UCSD-AML1 (cell line): ENCODE data around the gene KRT15.

ENCODE experiments used
- DNase-seq: peaks from one replicate; lab custom pipeline; 2025; ENCODE audit not compliant: unreplicated experiment; lab: John Stamatoyannopoulos, UW

Gene KRT15

DNA sequence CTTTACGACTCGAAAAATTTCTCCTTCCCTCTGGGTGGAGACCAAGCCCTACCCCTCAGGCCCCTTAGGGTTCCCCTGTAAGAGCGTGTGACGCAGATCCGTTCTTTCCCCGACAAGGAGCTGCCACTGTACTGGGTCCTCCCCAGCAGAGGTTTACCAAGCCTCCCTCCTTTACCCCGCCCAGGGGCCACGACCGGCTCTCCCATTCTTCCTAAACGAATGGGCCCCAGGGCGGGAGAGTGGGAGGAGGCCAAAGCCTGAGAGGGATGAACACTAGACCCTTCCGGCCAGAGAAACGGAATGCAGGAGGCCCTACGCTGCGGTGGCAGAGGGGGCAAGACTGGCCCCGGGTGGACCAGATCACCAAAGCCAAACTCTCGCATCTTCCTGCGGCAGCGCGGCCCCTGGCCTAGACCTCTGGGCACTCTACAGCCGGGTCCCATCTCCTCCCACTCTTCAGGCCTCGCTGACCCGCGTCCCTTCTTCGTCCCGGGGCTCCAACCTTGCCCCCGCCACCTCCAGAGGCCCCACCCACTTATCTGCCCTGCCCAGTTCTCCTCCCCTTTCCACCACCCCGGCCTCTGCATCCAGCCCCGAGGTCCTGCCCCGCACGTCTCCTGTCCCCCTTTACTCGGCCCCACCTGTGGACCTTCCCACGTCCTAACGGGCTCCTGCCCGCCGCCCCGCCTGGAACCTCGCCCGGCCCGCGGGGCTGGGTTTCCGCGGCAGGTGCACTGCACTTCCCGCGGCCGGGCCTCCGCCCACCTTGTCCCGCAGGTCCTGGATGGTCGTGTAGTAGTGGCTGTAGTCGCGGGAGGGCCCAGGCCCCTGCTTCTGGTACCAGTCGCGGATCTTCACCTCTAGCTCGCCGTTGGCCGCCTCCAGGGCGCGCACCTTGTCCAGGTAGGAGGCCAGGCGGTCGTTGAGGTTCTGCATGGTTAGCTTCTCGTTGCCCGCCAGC lies 8.7 kb upstream of the KRT15 start:
- DNase-seq, result no peak

DNA sequence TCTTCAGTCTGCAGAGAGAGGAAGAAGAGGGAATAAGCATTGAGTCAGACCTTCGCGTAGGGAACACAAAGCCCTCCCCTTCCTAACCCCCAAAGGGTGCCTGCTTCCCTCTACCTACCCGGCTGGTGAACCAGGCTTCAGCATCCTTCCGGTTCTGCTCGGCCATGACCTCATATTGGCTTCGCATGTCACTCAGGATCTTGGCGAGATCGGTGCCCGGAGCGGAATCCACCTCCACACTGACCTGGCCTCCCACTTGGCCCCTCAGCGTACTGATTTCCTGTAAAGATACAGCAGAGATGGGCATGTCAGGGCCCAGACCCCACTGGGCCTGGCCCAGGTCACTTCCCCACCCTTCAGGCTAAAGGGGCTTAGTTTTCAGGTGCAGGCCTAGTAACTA lies 5.6 kb upstream of the KRT15 start:
- DNase-seq, result no peak

DNA sequence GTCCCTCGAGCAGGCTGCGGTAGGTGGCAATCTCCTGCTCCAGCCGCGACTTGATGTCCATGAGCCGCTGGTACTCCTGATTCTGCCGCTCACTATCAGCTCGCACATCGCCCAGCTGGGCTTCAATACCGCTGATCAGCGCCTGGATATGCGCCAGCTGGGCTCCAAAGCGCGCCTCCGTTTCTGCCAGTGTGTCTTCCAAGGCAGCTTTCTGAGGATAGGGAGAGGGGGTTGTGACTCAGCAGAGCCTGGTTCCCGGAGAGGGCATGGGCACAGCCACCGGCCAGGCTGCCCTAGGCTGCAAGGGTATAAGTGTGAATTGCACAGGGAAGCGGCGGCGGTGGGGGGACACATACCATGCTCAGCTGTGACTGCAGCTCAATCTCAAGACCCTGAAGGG lies 5.1 kb upstream of the KRT15 start:
- no peak for DNase-seq

DNA sequence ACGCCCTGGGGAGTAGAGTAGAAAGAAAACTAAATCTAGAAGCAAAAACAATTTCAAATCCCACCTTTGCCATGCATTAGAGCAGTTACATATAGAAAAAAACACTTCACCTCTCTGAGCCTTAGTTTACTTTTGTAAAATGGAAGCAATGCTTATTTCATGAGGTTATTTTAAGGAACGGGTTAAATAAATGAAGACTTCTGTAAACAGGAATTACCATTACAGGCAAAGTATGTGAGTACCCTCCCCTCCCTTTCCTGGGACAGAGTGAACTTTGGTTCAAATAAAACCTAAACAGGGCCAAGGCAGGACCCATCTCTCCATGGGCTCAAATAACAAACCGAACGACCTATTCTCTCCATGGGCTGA lies 4.5 kb upstream of the KRT15 start:
- no peak for DNase-seq

DNA sequence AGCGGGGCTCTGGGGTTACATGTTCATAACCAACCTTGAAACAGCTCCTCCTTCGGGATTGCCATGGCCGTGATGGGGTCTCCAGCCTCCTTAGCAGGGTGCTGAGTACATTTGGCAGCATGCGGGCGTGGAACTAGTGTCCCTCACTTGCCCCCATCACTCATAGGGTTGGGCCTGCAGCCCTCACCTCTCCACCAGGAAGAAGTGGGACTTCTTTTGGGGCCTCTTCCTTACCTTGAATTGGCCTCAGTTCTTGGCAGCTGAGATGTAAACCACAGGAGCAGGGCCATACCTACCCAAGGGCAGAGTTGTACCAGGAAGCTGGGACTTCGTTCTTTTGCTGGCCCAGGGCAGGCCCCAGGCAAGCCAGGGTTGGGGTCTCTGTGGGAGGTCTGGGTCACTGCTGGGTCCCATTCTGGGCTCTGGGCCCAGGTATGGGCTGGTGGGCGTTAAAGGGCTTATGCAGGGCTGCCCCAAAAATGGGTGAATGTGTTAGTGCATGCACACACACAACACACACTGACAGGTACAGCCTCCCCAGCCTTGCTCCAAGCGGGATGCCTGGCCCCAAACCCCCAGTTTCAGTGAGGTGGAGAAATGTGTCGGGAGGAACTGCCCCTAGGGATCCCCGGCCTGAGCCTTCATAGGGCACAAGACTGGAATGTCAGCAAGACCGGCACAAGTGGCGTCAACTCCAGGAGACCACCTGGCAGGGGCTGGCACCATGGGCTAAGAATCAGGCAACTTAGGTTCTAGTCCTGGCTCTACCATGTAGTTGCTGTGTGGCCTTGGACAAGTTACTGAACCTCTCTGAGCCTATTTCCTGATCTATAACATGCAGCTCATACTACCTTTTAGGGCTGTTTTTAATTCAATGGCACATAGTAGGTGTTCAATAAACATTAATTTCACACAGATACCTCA lies 3.9 kb upstream of the KRT15 start:
- DNase-seq, result no peak

DNA sequence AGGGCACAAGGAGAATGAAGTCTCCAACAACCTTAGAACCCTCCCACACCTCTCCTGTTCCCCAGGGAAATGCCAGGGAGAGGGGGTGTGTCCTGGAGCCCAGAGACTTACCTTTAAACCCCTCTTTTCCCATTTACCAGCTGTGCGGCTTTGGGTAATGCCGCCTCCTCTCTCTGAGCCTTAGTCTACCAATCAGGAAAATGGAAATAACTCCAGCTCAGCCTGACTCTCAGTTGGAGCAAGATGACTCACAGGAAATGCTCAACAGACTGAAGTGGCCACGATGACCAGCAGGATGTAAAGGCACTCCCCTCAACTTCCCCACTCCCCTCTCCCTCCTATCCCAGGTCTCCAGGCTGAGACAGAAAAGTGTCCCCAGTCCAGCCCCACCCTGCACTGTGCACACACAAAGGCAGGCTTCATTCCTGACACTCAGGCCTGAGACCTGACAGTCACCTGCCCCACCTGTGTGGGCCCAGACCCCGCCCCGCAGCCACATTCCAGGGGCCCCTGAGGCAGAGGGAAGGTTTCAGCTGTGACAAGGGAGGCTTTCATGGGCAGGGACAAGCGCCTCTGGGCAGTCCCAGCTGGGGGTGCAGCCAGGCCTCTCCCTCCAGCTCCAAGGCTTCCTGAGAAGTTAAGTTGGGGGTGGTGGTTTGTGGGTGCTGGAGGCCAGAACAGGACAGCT lies 3.0 kb upstream of the KRT15 start:
- no peak for DNase-seq

DNA sequence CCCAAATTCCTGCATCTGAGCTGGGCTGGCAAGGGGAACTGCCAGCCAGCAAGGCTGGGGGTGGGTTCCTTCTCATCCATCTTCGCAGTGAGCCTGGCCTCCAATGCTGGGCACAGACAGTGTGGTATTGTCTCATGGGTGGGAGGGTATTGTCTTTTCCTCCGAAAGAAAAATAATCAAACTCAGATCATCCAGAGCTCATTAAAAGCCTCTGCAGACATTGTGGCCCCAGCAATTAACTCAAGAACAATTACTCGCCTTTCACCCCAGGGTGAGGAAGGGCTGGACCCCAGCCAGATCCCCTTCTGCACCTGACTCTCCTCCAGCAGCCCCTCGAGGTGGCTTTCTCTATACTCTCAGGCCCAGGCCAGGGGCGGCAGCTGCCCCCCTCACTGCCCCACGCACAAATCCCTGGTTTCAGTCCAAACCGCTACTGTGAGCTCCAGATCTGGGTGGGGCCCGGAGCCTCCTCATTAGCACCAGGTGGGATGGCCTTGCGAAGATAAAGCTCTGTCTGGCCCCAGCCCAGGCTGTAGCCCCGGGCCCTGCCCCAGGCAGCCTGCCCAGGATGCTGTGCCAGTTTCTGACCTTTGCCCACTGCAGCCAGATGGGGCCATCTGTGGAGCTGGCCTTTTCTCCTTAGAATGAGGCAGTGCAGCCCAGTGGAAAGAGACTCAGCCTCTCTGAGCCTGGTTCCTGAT lies 2.3 kb upstream of the KRT15 start:
- DNase-seq, result no peak

DNA sequence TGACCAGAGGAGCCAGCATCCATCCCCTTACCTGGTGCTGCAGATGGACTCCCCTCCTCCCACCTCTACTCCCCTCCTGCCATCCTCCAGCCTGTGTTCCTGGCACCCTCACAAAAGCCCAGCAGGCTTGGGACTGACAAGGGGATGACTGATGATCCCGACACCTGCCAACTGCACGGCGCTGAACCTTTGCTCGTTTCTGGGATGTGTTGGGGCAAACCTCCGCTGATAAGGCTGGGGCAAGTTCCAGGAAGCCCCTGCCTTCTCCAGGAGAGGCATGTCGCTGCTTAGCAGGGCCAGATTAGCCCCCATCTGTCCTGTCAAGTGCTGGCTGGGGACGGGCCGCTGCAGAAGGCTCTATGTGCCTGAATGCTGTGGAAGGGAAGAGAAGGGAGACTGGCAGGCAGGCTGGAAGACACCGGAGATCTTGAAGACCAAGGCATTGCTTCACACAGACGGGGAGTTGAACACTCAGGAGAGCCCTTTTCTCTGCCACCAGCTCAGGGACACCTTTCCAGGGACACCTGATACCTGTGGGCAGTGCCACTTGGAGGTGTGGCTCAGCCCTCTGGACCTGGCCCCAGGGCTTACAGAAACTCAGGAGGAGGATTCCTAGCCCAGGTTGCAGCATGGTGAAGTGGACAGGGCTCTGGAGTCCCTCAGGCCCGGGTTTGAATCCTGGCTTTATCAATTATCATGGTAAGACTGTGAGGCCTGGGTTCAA lies 973 bp upstream of the KRT15 start:
- DNase-seq, result no peak

DNA sequence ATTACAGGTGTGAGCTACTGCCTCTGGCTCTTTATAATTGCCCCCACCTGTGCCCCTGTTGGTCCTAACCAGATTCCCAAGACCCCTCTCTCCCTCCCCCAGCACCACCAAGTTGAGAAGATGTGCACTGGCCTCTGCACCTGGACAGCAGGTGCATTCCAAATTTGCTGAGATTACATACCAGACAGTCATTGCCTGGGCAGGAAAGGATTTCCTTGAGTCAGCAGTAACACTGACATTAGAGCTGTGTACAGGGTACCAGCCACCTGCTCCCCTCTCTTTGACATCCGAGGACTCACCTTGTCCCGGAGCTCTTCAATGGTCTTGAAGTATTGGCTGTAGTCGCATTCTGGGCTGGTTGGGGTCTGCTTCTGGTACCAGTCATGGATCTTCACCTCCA lies 659 bp downstream of the KRT15 start:
- no peak for DNase-seq

DNA sequence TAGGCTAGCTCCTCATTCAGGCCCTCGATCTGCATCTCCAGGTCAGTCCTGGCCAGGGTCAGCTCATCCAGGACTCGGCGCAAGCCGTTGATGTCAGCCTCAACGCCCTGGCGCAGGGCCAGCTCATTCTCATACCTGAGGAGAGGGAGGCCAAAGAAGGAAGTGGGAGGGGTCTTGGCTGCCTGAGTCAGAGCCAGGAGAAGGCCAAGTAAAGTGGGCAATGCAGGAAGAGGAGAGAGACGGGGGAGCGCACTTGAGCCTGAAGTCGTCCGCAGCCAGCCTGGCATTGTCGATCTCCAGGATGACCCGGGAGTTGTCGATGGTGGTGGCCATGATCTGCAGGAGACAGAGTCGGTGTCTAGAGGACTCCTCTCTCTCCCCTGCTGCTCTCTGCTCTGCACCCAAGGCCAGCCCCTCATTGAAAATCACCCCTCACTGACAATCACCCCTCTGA lies 1.8 kb downstream of the KRT15 start:
- DNase-seq, result no peak

DNA sequence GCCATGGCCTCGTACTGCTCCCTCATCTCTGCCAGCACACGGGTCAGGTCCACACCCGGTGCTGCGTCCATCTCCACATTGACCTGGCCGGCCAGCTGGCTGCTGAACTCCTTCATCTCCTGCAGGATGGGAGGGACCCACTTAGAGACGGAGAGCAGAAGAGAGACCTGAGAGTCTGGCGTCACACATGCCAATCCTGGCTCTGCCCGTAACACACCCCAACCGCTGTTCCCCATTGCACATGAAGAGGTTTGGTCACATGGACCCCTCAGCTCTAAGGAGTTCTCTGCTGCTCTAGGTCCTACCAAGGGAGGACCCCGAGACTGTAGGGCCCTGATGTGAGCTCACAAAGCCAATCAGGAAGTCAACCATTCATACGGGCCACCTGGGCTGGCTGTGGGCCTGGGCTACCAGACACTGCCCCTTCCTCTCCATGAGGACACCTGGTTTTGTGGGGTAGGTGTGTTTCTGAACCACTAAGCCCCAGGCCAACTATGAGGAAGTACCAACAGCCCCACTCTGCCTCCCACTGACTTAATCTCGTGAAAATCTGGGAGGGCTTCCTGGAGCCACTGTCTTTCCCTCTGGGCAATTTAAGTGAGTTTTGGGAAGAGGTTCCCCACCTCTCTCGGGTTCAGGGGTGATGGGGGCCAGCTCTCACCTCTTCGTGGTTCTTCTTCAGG lies 2.4 kb downstream of the KRT15 start:
- DNase-seq, result no peak

DNA sequence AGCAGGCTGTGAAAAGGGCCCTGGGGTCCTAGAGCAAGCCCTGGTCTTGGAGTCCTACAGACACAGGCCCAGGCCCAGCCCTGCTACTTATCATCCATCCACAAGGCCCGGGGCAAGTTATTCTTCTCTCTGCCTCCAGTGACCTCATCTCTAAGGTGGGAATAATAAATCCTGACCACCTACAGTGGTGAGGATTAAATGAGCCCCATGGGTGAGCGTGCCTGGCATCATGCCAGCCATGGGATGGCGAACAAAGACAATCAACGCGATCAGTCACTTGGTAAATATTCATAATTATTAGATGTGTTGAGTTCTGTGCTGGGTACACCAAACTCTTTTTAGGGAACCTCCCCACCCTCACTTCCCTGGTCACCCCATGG lies 5.5 kb downstream of the KRT15 start:
- no peak for DNase-seq

DNA sequence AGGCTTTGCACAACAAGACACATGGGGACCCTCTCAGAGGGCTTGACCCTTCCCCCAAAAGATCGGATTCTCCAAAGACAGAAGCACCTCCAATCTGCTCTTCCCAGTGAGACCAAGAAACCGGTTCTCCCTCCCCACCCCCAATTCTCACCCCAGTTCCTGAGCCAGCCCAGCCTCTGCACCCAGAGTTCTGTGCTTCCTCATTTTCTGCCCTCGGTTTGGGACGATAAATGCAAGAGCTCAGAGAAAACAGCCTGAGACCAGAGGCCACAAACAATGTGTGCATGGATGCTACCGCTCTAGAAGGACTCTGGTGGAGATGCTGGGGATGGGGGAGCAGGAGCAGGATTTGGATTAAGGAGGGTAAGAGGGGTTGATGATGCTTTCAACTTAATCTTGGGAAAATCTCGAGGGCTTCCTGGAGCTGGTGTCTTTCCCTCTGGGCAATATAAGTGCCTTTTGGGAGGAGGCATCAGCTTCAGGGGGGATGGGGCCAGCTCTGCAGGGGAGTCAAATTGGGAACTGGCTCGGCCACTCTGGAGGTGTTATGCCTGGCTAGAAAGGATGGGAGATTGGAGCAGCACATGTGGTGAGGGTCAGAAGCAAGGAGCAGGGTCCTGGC lies 6.0 kb downstream of the KRT15 start:
- DNase-seq, result no peak

DNA sequence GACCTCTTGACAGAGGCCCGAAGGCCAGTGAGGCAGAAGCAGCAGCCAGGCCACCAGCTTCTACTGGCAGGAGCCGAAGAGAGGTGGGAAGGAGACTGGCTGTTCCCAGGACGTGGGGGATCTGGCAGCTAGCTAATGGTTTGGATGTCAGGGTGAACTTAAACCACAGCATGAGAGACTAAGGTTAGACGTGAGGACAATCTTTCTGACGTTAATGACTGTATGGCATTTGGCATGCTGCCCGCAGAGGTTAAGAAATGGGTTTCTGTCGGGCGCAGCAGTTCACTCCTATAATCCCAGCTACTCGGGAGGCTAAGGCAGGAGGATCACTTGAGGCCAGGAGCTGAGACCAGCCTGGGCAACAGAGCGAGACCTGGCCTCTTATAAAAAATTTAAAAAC lies 7.0 kb downstream of the KRT15 start:
- DNase-seq, result no peak

DNA sequence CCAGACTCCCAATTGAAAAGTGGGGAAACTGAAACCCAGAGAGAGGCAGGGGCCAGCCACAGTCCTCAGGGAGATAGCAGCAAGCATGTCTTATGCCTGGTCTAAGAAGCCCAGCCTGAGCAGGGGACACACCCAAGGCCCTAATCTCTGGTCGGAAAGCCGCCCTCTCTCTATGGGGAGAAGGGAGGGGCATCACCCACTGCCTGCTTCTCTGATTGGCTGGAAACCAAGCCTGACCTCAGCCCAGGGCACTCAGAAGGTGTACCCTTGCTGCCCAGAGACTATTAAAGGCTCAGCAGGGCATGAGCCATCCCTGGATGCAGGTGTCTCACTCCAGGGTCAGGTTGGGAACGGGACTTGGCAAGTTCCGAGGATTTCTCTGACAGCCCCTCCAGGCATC lies 7.6 kb downstream of the KRT15 start:
- DNase-seq, result no peak

DNA sequence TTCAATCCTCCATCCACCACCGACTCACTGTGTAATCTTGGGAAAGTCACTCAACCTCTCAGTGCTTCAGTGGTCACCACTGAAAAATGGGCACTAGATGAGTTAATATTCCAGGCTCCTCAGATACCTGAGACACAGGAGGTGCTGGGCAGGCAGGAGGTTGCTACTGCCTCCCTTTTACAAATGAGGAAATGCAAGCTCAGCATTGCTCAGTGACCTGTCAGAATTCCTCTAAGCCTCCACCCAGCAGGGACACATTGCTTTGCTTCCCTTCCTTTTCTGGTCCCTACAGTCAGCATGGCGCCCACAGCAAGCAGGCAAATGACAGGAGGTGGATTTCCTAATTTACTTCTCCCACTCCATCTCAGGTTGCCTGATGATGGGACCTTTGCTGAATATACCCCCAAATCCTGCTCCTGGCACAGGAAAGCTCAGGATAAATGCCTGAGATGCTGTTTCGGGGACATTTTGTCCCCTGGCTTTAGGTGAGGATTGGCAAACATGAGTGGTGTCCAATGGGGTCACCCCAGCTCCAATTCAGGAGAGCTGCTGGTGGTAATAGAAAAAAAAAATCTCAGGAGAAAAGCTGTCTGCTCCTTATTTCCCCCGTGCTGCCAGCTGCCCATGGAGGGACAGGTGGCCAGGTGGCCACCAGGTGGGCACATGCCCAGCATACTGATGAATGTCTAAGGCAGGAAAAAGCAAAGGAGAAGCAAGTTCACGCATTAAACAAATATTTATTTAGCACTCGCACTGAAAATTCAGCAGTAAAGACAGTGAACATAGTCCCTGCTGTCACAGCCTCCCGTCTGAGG lies 8.2 kb downstream of the KRT15 start:
- DNase-seq, result no peak

DNA sequence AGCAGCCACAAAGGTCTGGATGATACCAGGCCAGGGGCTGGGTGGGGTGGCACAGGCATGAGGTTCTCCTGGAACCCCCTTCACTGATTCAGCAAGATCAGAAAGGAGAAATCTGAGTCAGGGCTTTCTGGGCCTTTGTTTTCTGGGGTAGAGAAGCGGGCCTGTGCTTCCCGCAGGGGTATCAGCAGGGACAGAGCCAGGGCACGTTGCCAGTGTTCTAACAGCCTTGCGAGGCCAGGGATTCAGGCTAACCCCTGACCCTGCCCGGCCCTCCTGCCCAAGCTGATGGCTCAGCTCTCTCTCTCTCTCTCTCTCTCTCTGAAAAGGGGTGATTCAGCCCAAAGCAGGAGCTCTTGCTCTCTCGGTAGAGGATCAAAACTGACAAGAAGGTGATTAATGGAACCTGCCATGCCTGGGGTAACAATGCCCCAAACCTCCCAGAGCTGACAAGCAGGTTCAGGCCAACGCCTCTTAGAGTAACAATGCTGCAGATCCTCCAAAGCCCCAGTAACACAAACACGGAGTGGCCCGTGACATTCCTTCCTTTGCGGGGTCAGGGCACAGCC lies 11.3 kb downstream of the KRT15 start:
- no peak for DNase-seq
